HG02840 (cell line): Measurements from ENCODE around the gene PIK3R3.
"Not testable (repeated sequence)": the region's sequence is repeated elsewhere in the genome, so short reads cannot be mapped to it uniquely, and the experiment has no call there.

Source experiments
- ATAC-seq: cut with Tn5 transposase; IDR thresholded peaks from one replicate; pipeline ENCODE4 v1.9.1; 2021; ENCODE audit warnings: mild to moderate bottlenecking, moderate library complexity, moderate number of reproducible peaks; ENCODE audit not compliant: unreplicated experiment, low FRiP score

The PIK3R3 gene

DNA sequence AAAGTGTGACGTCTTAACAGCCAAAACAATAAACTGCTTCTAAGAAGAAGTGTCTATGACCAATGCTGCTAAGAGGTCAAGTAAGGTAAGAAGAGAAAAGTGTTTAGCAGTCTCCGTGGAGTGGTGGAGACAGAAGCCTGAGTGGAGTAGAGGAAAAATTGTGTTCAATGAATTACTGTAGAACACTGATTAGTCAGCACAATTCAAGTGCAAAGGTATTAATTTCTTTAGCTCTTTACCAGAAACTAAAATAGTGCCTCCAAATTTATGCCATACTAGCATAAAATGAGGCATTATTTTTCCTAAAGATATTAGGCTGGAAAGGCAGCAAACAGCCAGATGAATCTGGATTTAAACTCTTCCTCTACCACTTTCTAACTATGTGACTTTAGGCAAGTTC lies 56.1 kb downstream of the PIK3R3 start:
- ATAC-seq, result no peak

DNA sequence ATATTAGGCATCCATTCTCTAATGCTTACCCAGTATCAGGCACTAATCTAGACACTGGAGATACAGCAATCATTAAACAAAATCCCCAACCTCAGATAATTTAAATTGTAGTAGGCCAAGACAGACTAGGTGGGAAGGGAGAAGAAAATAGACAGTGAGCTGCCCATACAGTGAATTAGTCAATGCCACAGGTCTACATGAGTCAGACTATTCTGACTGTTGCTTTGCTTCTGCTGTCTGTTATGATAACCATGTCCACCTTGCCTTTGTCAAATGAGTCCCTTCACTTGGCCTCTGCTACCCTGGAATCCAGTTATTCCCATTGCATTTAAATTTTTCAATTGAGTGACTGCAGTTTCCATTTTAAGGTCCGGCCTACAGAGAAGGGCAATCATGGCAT lies 59.5 kb downstream of the PIK3R3 start:
- no peak for ATAC-seq

DNA sequence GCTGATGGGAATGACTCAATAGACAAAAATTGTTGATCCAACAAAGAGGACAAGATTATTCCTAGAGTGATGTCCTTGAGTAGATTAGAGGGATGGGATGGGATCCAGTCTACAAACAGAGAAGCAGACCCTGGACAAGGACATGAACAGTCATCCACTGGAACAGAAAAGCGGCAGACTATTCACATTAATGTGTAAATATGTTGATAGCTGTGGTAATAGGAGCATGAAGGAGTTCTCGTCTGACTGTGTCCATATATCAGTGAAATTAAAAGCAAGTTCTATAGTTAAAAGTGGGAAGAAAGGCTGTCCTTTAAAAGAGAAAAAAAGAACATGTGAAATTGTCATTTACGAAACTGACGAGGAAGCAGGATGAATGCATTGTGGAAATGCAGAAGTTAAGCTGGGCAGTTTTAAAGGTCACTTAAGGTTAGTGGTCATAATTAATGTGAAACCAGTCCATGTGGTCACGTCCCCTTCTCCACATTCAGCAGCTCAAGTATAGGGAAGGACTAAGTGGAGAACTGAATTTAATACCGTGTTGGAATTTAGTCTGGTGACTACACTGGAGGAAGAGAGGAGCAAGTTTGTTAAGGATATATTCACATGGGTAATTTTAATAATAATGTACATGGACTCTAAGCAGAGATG lies 62.1 kb downstream of the PIK3R3 start:
- ATAC-seq, result no peak

DNA sequence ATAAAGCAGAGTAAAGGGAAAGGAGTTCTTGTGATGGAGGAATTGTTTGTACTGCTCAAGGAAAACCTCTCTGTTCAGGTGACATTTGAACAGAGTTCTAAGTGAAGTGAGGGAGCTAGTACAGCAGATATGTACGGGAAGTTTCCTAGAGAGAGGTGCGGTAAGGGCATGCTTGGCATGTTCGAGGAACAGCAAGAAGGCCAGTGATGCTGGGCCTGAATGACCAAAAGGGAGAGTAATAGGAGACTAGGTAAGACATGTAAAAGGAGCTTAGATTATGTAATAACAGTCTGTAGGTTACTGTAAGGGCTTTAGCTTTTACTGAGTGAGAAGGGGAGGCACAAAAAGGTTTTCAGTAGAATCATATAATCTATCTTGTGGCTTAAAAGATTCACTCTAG lies 63.9 kb downstream of the PIK3R3 start:
- no peak for ATAC-seq

DNA sequence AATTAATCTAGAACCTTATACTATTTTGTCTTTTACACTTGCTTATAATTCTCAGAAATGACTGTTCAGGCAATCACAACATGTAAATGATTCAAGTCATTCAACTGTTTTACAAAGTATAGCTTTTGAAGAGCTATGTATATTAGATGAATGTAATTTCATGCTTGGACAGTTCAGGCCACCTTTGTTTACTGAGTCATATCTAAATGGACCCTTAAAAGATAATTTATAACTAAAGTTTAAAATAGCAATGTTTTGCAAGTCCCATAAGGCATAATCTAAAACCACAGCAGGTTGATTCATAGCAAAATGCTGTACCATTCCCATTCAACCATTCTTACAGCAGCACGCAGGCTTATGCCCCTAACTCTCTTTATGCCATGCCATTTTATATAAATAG lies 64.8 kb downstream of the PIK3R3 start:
- ATAC-seq, result no peak

DNA sequence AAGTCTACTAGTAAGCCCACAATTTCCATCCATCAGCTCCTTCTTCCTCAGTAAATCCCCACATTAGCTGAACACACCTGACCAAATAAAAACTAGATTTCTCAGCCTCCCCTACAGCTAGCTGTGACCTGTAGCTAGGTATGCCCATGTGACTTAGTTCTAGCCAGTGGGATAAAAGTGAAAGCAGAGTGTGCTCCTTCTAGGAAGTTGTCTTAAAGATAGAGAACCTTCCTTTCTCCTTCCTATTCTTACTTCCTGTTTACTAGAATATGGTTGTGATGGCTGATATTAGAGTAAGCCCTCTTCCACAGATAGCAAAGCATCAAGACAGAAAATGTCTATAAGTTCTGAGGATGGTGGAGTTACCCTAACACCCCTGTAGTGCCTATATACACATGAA lies 67.0 kb downstream of the PIK3R3 start:
- no peak for ATAC-seq

DNA sequence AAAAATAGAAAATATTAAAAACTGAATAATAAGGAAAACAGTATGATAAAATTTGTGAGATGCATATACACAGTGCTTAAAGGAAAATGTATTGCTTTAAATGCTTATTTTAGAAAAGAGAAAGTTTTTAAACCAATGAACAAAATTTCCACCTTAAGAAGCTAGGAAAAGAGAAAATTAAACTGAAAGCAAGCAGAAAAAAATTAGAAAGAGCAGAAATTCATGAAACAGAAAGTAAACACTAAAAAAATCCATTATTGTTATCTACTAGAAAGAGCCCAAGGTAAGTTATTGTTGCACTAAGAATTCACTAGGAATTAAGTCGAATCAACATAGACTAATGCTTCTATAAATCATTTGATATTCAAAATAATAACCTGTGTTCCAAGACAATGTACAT lies 67.7 kb downstream of the PIK3R3 start:
- ATAC-seq, result no peak

DNA sequence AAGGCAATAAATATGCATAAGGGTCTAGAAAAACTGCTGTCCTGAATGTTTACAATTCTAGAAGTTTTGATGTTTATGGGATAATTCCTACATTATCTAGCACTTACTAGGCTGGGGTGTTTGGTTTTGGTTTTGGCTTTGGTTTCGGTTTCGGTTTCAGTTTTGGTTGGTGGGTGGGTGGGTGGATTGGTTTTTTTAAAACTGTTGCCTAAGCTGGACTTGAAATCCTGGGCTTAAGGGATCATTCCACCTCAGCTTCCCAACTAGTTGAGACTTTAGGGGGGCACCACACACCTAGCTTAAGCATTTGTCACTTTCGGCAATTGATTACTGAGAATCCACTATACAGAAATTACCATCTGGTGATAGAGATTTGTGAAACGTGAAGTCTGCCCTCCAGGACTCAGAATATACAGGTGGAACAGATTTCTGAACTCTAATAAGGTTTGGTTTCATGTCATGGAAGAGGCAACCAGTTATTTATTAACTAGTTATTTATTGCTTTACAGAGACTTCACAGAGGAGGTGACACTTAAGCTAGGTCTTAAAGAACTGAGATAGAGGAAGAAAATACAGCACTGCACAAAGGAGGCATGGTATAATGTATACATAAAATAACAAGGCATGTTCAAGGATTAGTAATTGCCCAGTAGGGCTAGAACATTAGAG lies 69.6 kb downstream of the PIK3R3 start:
- peak; percentile 53 for ATAC-seq

DNA sequence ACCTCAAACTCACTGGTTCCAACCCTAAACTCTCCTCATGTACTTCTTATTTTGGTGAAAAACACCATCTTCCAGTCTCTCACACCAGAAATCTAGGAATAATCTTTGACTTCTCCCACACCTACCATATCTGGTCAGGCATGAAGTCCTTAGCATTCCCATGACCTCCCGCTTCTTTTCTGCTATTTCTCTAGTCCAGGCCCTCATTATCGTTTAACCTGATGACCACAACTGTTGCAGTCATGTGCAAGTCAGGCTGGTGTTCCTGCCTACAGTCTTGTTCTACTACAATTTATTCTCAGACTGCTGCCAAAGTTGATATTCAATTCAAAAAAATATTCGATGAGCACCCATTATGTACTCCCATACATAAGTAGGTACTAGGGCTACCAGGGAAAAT lies 71.3 kb downstream of the PIK3R3 start:
- no peak for ATAC-seq

DNA sequence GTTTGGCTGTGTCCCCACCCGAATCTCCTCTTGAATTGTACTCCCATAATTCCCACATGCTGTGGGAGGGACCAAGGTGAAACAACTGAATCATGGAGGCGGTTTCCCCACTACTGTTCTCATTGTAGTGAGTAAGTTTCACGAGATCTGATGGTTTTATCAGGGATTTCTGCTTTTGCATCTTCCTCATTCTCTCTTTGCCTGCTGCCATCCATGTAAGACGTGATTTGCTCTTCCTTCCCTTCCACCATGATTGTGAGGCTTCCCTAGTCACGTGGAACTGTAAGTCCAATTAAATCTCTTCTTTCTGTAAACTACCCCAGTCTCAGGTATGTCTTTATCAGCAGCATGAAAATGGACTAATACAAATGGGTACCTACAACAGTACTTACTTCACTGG lies 73.5 kb downstream of the PIK3R3 start:
- no peak for ATAC-seq

DNA sequence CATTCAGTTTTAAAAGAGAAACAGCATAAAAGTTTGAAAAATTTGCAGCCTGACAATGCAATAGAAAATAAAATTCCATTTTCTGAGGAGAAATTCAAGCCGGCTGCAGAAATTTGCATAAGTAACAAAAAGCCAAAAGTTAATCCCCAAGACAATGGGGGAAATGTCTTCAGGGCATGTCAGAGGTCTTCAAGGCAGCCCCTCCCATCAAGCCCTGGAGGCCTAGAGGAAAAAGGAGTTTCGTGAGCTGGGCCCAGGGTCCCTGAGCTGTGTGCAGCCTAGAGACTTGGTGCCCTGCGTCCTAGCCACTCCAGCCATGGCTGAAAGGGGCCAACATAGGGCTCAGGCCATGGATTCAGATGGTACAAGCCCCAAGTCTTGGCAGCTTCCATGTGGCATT lies 74.6 kb downstream of the PIK3R3 start:
- no peak for ATAC-seq

DNA sequence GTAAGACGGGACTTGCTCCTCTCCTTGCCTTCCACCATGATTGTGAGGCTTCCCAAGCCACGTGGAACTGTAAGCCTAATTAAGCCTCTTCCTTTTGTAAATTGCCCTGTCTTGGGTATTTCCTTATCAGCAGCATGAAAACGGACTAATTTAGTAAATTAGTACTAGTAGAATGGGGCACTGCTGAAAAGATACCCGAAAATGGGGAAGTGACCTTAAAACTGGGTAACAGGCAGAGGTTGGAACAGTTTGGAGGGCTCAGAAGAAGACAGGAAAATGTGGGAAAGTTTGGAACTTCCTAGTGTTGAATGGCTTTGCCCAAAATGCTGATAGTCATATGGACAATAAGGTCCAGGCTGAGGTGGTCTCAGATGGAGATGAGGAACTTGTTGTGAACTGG lies 75.2 kb downstream of the PIK3R3 start:
- ATAC-seq, result not testable (repeated sequence)

DNA sequence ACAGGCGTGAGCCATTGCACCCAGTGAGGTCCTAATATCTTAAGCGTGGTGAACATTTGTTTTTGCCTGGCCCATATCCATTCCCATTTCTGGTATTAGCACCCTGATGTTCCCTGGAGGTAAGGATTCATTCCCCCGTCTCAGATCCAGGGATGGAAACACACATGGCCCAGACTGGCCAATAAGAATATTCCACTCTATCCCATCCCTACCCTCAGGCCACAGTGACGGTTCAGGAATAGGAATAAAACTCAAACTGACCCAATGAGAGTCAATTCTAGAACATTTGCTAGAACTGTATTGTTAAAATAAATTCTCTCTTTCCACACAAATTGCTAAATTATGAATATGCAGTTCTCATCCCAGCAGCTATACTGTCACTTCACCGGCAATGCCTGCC lies 76.1 kb downstream of the PIK3R3 start:
- no peak for ATAC-seq

DNA sequence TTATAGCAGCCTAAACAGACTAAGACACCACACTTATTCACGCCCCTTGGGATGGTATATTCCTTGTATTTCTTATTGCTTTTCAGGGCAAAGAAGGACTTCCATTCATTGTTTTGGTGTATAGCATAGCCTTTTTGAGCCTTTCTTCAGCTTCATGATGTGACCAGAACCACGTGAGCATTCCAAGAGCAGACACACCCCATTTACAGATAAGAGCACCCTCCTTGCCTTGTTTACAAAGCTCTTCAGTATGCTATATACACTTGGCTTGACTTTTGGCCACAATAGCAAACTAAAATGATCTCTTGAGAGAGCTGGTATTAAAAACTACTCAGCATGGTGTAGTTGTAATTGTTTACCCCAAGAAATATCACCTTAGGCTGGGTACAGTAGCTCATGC lies 78.7 kb downstream of the PIK3R3 start:
- no peak for ATAC-seq

DNA sequence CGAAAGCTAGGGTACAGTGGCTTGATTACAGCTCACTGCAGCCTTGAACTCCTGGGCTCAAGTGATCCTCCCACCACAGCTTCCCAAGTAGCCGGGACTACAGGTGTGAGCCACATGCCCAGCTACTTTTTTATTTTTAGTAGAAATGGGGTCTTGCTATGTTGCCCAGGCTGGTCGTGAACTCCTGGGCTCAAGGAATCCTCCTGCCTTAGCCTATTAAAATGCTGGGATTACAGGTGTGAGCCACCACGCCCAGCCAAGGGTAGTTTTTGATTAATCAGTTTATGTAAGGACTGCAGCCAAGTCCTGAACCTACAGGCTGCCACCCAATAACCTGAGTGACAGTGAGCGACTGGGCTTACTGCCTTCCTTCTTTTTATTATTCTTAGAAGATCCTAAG lies 88.3 kb downstream of the PIK3R3 start:
- ATAC-seq, result no peak

DNA sequence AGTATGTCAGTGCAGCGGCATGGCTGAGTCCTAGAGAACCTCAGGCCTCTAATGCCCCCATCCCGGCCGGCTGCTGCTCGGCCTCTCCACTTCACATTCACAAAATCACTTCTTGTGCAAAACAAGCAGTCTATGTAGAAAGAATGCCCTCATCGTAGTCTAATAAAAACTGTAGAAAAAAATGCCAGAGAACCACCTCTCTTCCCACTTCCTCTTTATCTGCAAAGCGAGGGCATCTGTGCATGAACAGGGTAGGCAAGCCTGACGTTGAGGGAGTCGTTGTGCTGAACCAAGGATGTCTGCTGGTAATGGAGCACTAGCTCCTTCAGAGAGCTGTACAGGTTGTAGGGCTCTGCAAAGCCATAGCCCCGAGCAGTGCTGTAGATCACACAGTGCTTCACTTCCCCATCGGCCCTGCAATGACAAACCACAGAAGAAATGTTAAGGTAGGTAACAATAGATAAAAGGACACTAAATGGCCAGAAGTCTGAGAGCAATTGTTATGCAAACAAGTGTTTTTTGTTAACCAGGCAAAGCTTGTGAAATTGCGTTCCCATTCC lies 88.9 kb downstream of the PIK3R3 start:
- no peak for ATAC-seq

DNA sequence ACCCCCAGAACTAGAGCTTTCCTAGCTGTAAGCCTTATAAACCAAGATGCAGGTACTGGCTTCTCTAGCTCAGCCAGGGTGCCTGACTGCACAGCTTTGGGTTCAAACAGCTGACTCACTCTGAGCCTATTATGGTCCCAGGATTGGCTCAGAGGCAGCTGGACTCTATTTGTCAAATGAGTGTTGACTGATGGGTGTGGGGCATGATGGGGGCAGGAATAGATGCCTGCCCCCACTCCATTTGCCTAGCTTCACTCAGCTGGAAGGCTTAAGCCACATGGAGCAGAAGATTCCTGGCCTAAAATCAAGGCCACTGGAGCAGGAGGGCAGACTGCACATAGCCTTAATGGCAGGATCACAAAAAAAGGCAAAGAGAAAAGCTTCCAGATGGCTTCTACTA lies 90.5 kb downstream of the PIK3R3 start:
- no peak for ATAC-seq

DNA sequence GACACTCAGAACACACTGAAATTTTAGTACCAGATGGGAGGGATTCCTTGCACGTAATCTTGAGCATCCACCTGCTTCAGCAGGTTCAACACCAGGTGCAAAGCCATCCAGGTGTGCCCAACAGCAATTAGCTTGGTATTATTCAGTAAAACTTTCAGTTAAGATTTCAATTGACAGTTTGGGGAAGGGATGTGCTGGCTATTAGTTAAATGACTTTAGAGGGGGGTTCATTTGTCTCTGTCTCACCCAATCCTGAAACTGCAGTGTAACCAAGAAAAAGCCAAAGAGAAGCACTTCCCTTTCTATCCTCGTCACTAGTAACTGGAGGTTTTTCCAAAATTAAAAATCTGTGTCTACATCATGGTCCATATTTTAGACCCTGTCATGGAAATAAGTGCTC lies 90.9 kb downstream of the PIK3R3 start:
- no peak for ATAC-seq

DNA sequence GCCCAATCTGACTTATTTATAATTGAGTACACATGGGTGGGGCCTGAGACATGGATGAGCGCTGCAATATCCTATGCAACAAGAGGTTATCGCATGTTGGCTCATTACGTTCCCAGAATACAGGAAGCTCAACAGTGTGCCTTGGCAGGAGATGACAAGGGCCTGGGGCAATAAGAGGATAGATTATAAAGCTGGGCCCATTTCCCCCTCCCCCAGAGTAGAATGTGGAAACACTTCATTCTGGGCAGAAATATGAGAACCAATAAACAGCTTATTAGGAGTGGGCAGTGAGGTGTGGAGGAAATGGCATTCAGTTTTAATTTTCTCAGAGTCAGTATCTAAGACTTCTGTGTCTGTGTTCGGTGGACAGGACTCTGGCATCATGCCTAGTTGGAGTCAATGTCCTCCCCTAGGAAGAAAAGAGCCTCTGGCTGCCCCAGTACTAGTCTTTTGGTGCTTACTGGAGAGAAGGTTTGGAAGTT lies 92.8 kb downstream of the PIK3R3 start:
- no peak for ATAC-seq

DNA sequence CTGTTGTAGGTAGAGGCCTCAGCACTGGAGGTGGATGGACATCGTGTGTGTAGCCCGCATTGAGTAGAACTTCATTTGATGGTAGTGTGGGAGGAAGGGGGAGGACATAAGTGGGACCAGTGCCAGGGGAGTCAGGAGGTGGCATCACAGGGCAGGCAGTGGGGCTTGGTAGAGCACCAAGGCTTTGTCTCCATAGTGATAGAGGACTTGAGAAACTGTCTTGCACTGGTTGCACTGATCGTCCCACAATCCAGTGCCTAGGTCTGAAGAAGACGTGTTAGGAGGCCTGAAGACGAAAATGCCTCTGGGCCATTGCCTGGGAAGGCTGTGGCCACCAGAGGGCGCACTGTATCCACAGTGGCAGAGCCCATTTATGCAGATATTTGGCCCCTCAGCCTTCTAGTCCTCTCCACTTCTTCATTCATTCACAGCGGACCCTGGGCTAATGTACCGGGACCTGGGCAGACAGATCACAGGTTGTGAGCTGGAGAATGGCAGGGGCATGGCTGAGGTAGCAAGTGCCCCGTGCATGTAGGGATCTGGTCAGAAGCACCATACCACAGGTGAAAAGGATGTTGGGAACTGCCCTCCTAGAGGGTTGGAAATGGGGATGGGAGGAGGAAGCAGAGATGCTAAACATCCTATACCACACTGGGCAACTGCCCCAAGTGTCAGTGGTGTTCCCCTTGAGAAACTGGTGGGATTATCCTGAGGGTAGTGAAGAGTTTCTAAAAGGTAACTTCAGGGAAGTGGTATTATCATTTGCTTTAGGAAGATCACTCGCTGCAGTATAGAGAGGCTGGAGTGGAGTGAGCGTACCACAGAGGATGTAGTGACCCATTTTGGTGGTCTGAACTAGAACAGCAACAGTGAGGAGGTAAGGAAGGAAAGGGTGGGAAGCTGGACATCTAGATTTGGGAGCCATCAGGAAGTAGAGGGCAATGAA lies 95.3 kb downstream of the PIK3R3 start:
- no peak for ATAC-seq
